Testis (tissue), 2 donors: ENCODE results near the gene LRP2.

Experiments
- CTCF ChIP-seq, 3 experiments: fragments of 450-650 bp in 2 of 3; fragments of 200-600 bp in 1 of 3; sonication (generic) in 1 of 3; IDR thresholded peaks; one replicate each; pipeline ENCODE4 v1.5.1; 2016 to 2019; ENCODE audit warnings: antibody characterized with exemption in 3 of 3, mild to moderate bottlenecking in 2 of 3, moderate library complexity in 1 of 3
- POLR2A ChIP-seq: fragments of 450-650 bp; IDR thresholded peaks from one replicate; pipeline ENCODE4 v1.6.1; 2017; ENCODE audit warnings: antibody characterized with exemption, mild to moderate bottlenecking, moderate library complexity

- no peak for TF ChIP-seq CTCF (IDR thresholded peaks at IDR 0.05)
- no peak for TF ChIP-seq POLR2A
Measured at GRCh38 chr2:169173876-169174275, 188.5 kb downstream of the LRP2 start.
